Gastrocnemius medialis (tissue), 4 donors: ENCODE data around the gene ACY1. TPM values are rescaled to one million over a fixed set of nuclear protein-coding genes. Genes with fewer than 3 reads are reported as not detected.

Experiments
- ATAC-seq, 2 donors: fragments of 150-250 bp; one replicate each; pipeline ENCODE4 v1.9.1; 2016
- DNase-seq, 2 donors: peaks; one replicate each; pipeline ENCODE4 v3.0.0-alpha.2; 2019
- H3K27ac ChIP-seq, 4 donors: fragments of 200-600 bp; sonication (generic); 1 replicate in 1 of 4; 2 replicates in 3 of 4; pipeline ENCODE4 v1.5.1; 2016 to 2018; ENCODE audit warnings: mild to moderate bottlenecking in 2 of 4, moderate library complexity in 1 of 4
- H3K27me3 ChIP-seq, 3 donors: fragments of 200-600 bp; sonication (generic) in 2 of 3; 1 replicate in 1 of 3; 2 replicates in 2 of 3; pipeline versions ENCODE4 v1.5.1 to v1.6.0; 2016 to 2019; ENCODE audit warnings: mild to moderate bottlenecking in 1 of 3, moderate library complexity in 1 of 3
- H3K36me3 ChIP-seq, 2 donors: fragments of 200-600 bp; sonication (generic) in 1 of 2; one replicate each; pipeline ENCODE4 v1.5.1; 2017 to 2018
- H3K4me1 ChIP-seq, 2 donors: fragments of 200-600 bp; sonication (generic) in 1 of 2; one replicate each; pipeline ENCODE4 v1.5.1; 2016 to 2017; ENCODE audit warnings: mild to moderate bottlenecking in 2 of 2
- H3K4me3 ChIP-seq, 4 donors: fragments of 200-600 bp; sonication (generic) in 3 of 4; 1 replicate in 1 of 4; 2 replicates in 3 of 4; pipeline ENCODE4 v1.5.1; 2016 to 2019; ENCODE audit warnings: mild to moderate bottlenecking in 2 of 4
- H3K9me3 ChIP-seq, 3 donors: fragments of 200-600 bp; sonication (generic) in 2 of 3; 1 replicate in 1 of 3; 2 replicates in 2 of 3; pipeline ENCODE4 v1.5.1; 2016 to 2019
- POLR2A ChIP-seq, 2 donors: fragments of 450-650 bp; IDR thresholded peaks; one replicate each; pipeline ENCODE4 v1.6.1; 2017; ENCODE audit warnings: antibody characterized with exemption in 2 of 2, mild to moderate bottlenecking in 2 of 2, moderate library complexity in 2 of 2
- in situ Hi-C, 4 donors: fragments of 200-750 bp; cut with MboI; loops; one replicate each; pipeline versions ENCODE4 v1.15.0 to v1.8.0; 2017; ENCODE audit warnings: low sequenced_read_pairs in 4 of 4
- intact Hi-C: fragments of 100-400 bp; cut with DNase I; formaldehyde crosslinking; loops from one replicate; pipeline ENCODE4 v1.15.1; 2023; ENCODE audit warnings: low total_unique reads
- total RNA-seq, 4 donors: library from RNA; depleted of rRNA; stranded (reverse); fragments of >200 nt; gene quantifications; one replicate each; pipeline versions ENCODE4 v1.1.0 to v1.2.3, GENCODE V29; 2016
- TF ChIP-seq, protein P1 (sequence below), 5 experiments: fragments of 450-650 bp in 3 of 5; fragments of 200-600 bp in 2 of 5; sonication (generic) in 2 of 5; IDR thresholded peaks in 4 of 5; conservative IDR thresholded peaks in 1 of 5; 1 replicate in 4 of 5; 2 replicates in 1 of 5; pipeline ENCODE4 v1.5.1; 2016 to 2019; ENCODE audit warnings: antibody characterized with exemption in 5 of 5, mild to moderate bottlenecking in 3 of 5, moderate library complexity in 3 of 5

Gene ACY1
- total RNA-seq, 4 donors from 2014 or later: 33.5 to 79.3 (median 43.2) TPM

DNA sequence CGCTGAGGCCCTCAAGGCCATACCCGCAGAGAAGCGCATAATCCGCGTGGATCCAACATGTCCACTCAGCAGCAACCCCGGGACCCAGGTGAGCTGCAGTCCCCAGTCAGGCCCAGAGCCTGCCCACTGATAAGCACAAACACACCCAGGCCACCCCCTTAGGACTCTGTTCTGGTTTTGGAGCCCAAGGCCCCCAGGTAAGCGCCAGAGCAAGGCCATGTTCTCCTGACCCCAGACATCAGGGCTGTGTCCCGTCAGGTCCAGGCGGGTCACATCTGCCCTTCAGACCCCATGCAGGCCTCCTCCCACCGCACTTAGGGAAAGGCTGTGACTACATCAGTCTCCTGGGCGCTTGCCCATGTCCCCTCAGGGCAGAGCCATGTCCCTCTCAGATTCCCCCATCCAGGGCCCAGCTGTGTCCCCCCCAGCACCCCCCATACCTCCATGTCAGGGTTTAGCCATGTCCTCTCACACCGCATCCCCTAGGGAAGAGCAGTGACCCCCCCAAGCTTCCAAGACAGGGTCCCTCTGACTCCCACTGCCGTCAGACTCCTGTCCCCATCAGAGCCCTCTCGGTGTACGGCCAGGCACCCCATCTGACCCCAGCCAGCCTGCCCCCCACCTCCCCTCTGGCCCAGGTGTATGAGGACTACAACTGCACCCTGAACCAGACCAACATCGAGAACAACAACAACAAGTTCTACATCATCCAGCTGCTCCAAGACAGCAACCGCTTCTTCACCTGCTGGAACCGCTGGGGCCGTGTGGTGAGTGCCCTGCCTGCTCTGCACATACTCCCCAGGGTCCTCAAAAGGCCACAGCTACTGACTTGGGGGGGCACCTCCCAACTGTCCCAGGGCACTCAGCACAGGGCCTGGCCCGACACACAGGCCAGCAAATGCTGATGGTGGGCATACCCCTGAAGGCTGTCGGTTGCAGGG is 39.6 kb upstream of the ACY1 start:
- Histone ChIP-seq H3K4me1 (peaks cover 23 to 29% of the 10 kb centered on the region in 2 donors), H3K36me3 (peaks cover 0 to 25% of the 10 kb centered on the region in 2 donors), H3K4me3 (peak overlapping the region in 2 of 4 donors; percentile 59 to 88), H3K9me3 (no peaks in the 10 kb centered on the region), H3K27me3 (no peaks in the 10 kb centered on the region), H3K27ac (peak overlapping the region; percentile 92 to 100 (median 95))
- in situ Hi-C loops (loop anchor here in 2 of 4 donors (10.0 kb wide), 1 partner anchor 51 kb away; the partner anchor contains the start of gene RPL29 (in 2 of the 2)), intact Hi-C loops (no loop called here)
- ATAC-seq: no peak
- DNase-seq: no peak
- TF ChIP-seq, protein P1, sequence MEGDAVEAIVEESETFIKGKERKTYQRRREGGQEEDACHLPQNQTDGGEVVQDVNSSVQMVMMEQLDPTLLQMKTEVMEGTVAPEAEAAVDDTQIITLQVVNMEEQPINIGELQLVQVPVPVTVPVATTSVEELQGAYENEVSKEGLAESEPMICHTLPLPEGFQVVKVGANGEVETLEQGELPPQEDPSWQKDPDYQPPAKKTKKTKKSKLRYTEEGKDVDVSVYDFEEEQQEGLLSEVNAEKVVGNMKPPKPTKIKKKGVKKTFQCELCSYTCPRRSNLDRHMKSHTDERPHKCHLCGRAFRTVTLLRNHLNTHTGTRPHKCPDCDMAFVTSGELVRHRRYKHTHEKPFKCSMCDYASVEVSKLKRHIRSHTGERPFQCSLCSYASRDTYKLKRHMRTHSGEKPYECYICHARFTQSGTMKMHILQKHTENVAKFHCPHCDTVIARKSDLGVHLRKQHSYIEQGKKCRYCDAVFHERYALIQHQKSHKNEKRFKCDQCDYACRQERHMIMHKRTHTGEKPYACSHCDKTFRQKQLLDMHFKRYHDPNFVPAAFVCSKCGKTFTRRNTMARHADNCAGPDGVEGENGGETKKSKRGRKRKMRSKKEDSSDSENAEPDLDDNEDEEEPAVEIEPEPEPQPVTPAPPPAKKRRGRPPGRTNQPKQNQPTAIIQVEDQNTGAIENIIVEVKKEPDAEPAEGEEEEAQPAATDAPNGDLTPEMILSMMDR (IDR thresholded peaks at IDR 0.05 in 4 of 5, conservative IDR thresholded peaks at IDR 0.05 in 1 of 5): no peak
- no peak for TF ChIP-seq POLR2A (IDR thresholded peaks at IDR 0.05)

DNA sequence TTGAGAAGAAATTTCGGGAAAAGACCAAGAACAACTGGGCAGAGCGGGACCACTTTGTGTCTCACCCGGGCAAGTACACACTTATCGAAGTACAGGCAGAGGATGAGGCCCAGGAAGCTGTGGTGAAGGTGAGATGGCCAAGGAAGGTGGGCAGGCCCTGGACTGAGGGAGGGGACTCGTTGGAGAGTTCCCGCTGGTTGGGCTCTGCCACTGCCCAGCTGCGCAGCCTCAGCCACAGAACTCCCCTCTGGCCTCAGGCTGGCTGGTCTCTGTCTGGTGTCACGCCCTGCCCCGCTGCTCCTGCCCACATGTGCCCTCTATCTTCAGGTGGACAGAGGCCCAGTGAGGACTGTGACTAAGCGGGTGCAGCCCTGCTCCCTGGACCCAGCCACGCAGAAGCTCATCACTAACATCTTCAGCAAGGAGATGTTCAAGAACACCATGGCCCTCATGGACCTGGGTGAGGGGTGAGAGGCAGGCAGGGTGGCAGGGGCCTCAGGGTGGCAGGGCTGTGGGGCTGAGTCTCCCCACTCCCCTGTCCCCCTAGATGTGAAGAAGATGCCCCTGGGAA is 38.8 kb upstream of the ACY1 start:
- TF ChIP-seq, protein P1 (IDR thresholded peaks at IDR 0.05 in 4 of 5, conservative IDR thresholded peaks at IDR 0.05 in 1 of 5): no peak
- TF ChIP-seq POLR2A (IDR thresholded peaks at IDR 0.05): no peak
- no peak overlapping the region for H3K4me3 ChIP-seq
- no peaks in the 10 kb centered on the region for H3K9me3 ChIP-seq
- ATAC-seq: no peak
- H3K36me3 ChIP-seq: peaks cover 0 to 21% of the 10 kb centered on the region in 2 donors
- intact Hi-C loops (no loop called here), in situ Hi-C loops (loop anchor here in 2 of 4 donors (10.0 kb wide), 1 partner anchor 50 kb away; the partner anchor contains the start of gene RPL29 (in 2 of the 2))
- DNase-seq: no peak
- H3K27ac ChIP-seq: no peak overlapping the region
- H3K4me1 ChIP-seq: peaks cover 23 to 29% of the 10 kb centered on the region in 2 donors
- H3K27me3 ChIP-seq: no peaks in the 10 kb centered on the region

DNA sequence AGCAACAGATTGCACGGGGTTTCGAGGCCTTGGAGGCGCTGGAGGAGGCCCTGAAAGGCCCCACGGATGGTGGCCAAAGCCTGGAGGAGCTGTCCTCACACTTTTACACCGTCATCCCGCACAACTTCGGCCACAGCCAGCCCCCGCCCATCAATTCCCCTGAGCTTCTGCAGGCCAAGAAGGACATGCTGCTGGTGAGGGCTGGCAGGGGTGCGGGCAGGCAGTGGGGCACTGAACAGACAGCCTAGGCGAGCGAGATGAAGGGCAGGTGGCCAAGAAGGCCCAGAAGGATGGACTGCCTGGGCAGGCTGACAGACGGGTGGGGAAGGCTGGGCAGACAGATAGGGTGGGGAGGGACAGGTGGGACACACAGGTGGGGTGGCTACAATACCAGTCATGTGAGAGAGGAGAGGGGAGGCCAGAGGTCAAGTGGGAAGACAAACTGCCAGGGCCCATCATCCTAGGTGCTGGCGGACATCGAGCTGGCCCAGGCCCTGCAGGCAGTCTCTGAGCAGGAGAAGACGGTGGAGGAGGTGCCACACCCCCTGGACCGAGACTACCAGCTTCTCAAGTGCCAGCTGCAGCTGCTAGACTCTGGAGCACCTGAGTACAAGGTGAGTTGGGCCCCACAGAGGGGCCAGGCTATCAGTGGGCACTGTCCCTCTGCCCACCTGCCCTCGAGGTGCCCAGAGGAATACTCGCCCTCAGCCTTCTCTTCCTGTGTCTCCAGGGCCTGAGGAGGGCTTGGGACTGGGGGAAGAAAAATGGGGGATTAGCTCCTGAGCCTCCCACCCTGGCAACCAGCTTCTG is 38.1 kb upstream of the ACY1 start:
- ATAC-seq (no peak), DNase-seq (no peak)
- H3K9me3 ChIP-seq: no peaks in the 10 kb centered on the region
- peaks cover 0 to 21% of the 10 kb centered on the region in 2 donors for H3K36me3 ChIP-seq
- no peak overlapping the region for H3K27ac ChIP-seq
- in situ Hi-C loops (loop anchor here in 2 of 4 donors (10.0 kb wide), 1 partner anchor 50 kb away; the partner anchor contains the start of gene RPL29 (in 2 of the 2)), intact Hi-C loops (no loop called here)
- no peak overlapping the region for H3K4me3 ChIP-seq
- TF ChIP-seq, protein P1 (IDR thresholded peaks at IDR 0.05 in 4 of 5, conservative IDR thresholded peaks at IDR 0.05 in 1 of 5): no peak
- no peak for TF ChIP-seq POLR2A (IDR thresholded peaks at IDR 0.05)
- H3K27me3 ChIP-seq: no peaks in the 10 kb centered on the region
- H3K4me1 ChIP-seq: peaks cover 22 to 25% of the 10 kb centered on the region in 2 donors

DNA sequence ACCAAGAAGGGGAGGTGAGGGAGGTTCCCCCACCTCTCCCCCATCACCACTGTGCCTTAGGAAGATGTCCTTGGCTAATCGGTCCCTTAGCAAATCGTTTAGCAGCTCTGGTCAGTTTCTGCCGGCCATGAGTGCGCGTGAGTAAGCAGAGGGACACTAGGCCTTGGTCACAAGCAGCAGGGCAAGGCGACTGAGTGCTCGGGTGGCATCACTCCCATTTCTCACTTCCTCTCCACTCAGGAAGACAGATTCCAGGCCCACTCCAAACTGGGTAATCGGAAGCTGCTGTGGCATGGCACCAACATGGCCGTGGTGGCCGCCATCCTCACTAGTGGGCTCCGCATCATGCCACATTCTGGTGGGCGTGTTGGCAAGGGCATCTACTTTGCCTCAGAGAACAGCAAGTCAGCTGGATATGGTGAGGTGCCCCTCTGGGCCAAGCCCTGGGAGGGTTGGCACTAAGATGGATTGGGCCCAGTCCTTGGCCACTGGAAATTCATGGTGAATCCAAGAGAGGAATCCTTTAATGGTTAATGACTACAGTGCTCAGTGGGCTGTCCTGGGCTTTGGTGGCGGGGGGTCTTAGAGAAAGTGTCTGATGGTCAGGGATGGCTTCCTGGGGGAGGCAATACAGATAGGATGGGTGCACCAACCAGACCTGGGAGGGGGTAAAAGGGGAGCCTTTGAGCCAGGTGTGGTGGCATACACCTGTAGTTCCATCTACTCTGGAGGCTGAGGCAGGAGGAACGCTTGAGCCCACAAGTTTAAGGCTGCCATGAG is 37.2 kb upstream of the ACY1 start:
- DNase-seq (no peak), ATAC-seq (no peak)
- Histone ChIP-seq H3K9me3 (no peaks in the 10 kb centered on the region), H3K27ac (no peak overlapping the region), H3K36me3 (peaks cover 0 to 21% of the 10 kb centered on the region in 2 donors), H3K4me1 (peaks cover 13 to 17% of the 10 kb centered on the region in 2 donors), H3K4me3 (no peak overlapping the region), H3K27me3 (no peaks in the 10 kb centered on the region)
- in situ Hi-C loops: loop anchor here in 2 of 4 donors (10.0 kb wide), 1 partner anchor 49 kb away; the partner anchor contains the start of gene RPL29 (in 2 of the 2)
- TF ChIP-seq POLR2A (IDR thresholded peaks at IDR 0.05): no peak
- TF ChIP-seq, protein P1 (IDR thresholded peaks at IDR 0.05 in 4 of 5, conservative IDR thresholded peaks at IDR 0.05 in 1 of 5): no peak
- intact Hi-C loops: no loop called here
